CD4-positive, alpha-beta T cell treated with Interleukin-12 subunit alpha and Interleukin-12 subunit beta, for 1 hour (primary cell): ENCODE results near the gene ADGRG2.

ENCODE experiments used
- DNase-seq: peaks from one replicate; pipeline ENCODE4 v3.0.0-alpha.2; 2020

Gene ADGRG2

GRCh38 chrX:18949291-18949943 is 172.9 kb downstream of the ADGRG2 start:
- DNase-seq: no peak

GRCh38 chrX:18946611-18947010 is 175.7 kb downstream of the ADGRG2 start:
- DNase-seq: no peak

DNA sequence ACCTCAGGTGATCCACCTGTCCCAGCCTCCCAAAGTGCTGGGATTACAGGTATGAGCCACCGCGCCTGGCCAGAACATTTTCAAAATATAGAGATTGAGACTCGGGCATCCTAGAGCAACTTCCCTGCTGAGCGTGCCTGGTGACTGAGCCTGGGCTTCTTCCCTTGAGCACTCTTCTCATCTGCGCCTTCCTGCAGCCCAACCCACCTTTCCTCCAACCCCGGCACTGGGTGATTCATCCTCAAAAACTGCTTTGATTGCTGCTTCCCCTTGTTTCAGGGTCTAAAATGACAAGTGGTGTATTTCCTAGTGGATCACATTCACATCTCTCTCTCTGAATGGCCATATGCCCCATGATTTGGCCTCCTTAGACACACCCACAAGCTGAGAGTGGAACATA is 176.1 kb downstream of the ADGRG2 start:
- DNase-seq: no peak

DNA sequence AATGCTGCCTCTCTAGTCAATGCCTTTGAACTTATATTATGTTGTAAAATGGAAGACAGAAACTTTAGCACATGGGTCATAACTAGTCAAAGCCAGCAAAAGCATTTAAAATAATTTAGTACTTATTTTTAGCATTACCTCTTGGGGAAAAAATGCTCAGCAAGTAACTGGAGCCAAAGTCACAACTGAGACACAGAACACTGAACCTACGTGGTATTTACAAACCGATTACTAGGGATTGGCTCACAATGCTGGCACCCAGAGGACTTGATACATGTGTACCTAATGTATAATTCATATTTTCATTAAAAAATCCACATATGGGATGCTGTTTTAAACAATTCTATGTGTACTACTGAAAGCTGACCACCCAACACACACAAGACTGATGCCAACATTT is 176.8 kb downstream of the ADGRG2 start:
- DNase-seq: no peak

GRCh38 chrX:18944482-18944881 is 177.8 kb downstream of the ADGRG2 start:
- DNase-seq: no peak

DNA sequence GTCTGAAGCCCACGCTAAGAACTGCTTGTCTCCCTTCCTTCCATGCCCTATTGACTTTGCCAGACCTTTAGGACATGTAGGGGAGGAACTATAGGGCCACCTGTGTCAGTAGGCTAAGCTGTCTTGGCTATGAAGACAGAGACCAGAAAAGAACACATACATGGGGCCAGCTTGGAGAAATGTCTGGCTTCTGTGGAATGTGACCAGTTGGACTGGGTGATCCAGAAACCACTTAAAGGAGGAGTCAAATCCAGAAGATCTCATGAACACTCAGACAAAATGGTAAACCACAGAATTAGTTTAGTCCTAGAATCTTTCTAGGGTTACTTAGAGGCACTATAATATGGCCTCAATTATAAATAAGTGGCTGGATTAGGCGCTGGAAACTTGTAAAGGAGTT is 180.4 kb downstream of the ADGRG2 start:
- DNase-seq: no peak
